Thyroid gland (tissue), 4 donors: ENCODE data around the gene CACNG4. TPM values are rescaled to one million over a fixed set of nuclear protein-coding genes. Genes with fewer than 3 reads are reported as not detected.

Experiments used
- DNase-seq, 2 donors: peaks; one replicate each; pipeline ENCODE4 v3.0.0-alpha.2; 2019
- H3K27ac ChIP-seq, 3 donors: fragments of 200-600 bp; sonication (generic); 1 replicate in 2 of 3; 2 replicates in 1 of 3; pipeline ENCODE4 v1.5.1; 2016 to 2019; ENCODE audit warnings: mild to moderate bottlenecking in 1 of 3, moderate library complexity in 1 of 3
- H3K27me3 ChIP-seq: fragments of 200-600 bp; sonication (generic); one replicate; pipeline ENCODE4 v1.5.1; 2019
- H3K36me3 ChIP-seq, 2 donors: fragments of 200-600 bp; sonication (generic); one replicate each; pipeline ENCODE4 v1.5.1; 2016 to 2019
- H3K4me1 ChIP-seq, 2 donors: fragments of 200-600 bp; sonication (generic); one replicate each; pipeline ENCODE4 v1.5.1; 2017 to 2019
- H3K4me3 ChIP-seq, 3 donors: fragments of 200-600 bp; sonication (generic); replicated peaks in 1 of 3; 1 replicate in 2 of 3; 2 replicates in 1 of 3; pipeline ENCODE4 v1.5.1; 2016; ENCODE audit warnings: mild to moderate bottlenecking in 1 of 3
- H3K9me3 ChIP-seq: fragments of 200-600 bp; sonication (generic); one replicate; pipeline ENCODE4 v1.5.1; 2017
- POLR2A ChIP-seq, 2 donors: fragments of 450-650 bp; IDR thresholded peaks; one replicate each; pipeline ENCODE4 v1.6.1; 2017; ENCODE audit warnings: antibody characterized with exemption in 2 of 2, mild to moderate bottlenecking in 2 of 2, moderate library complexity in 1 of 2
- WGBS, 2 donors: methylation state at CpG; one replicate each; pipeline ENCODE4 v1.1.5; 2017; 5-methylcytosine and 5-hydroxymethylcytosine counted together
- intact Hi-C: fragments of 100-400 bp; cut with DNase I; formaldehyde crosslinking; loops from one replicate; pipeline ENCODE4 v1.15.1; 2023
- total RNA-seq, 4 donors: library from RNA; depleted of rRNA; stranded (reverse); fragments of >200 nt; gene quantifications; one replicate each; pipeline ENCODE4 v1.2.3, GENCODE V29; 2016
- TF ChIP-seq, protein P1 (sequence below), 6 experiments: fragments of 200-600 bp in 3 of 6; fragments of 450-650 bp in 3 of 6; sonication (generic) in 3 of 6; IDR thresholded peaks; one replicate each; pipeline ENCODE4 v1.5.1; 2016 to 2019; ENCODE audit warnings: antibody characterized with exemption in 6 of 6, mild to moderate bottlenecking in 2 of 6, inconsistent platforms in 1 of 6, moderate library complexity in 1 of 6

The CACNG4 gene
- total RNA-seq, 4 donors from 2014 or later, result 0.24 TPM; not detected in 3

DNA sequence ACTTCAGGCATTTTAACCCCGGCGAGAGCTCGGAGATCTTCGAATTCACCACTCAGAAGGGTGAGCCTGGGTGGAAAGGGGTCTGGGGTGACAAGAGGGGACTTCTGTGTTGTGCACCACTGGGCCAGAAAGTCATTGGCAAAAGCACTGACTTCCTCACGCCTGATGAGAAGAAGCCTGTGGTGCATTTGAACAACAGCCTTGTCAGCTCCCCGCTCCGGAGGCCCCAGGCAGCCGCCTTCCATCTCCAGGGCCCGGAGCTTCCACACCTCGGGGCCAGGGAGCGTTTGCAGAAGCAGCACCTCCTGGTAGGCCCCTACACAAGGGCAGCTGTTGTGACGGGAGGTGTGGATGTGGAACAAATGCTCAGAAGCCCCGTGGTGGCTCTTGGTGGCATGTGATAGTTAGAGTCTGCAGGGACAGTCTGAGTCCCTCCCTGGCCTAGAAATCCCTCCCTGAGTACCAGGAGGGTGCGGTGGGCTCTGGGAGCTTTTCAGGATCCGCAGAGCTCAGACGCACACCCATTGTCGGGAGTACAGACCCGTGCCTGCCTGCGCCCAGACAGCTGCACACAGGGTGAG, 89.6 kb downstream of the CACNG4 start:
- TF ChIP-seq, protein P1, sequence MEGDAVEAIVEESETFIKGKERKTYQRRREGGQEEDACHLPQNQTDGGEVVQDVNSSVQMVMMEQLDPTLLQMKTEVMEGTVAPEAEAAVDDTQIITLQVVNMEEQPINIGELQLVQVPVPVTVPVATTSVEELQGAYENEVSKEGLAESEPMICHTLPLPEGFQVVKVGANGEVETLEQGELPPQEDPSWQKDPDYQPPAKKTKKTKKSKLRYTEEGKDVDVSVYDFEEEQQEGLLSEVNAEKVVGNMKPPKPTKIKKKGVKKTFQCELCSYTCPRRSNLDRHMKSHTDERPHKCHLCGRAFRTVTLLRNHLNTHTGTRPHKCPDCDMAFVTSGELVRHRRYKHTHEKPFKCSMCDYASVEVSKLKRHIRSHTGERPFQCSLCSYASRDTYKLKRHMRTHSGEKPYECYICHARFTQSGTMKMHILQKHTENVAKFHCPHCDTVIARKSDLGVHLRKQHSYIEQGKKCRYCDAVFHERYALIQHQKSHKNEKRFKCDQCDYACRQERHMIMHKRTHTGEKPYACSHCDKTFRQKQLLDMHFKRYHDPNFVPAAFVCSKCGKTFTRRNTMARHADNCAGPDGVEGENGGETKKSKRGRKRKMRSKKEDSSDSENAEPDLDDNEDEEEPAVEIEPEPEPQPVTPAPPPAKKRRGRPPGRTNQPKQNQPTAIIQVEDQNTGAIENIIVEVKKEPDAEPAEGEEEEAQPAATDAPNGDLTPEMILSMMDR (IDR thresholded peaks at IDR 0.05), result no peak
- no peak for TF ChIP-seq POLR2A (IDR thresholded peaks at IDR 0.05)

DNA sequence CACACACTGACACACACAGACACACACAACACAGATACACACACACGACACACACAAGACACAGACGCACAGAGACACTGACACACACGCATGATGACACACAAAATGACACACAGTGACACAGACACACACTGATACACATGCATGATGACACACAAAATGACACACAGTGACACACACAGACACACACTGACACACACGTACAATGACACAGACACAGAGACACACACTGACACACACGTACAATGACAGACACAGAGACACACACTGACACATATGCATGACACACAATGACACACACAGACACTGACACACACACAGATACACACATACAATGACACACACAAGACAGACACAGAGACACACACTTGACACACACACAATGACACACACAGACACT, 90.1 kb downstream of the CACNG4 start:
- Histone ChIP-seq H3K4me3 (no peak overlapping the region), H3K27me3 (no peaks in the 10 kb centered on the region), H3K27ac (no peak overlapping the region), H3K9me3 (no peaks in the 10 kb centered on the region), H3K4me1 (no peaks in the 10 kb centered on the region), H3K36me3 (no peaks in the 10 kb centered on the region)
- no peak for TF ChIP-seq POLR2A (IDR thresholded peaks at IDR 0.05)
- TF ChIP-seq, protein P1 (IDR thresholded peaks at IDR 0.05), result no peak
- no peak for DNase-seq
- intact Hi-C loops, result no loop called here
- WGBS, 2 donors, result 78 to 87% methylated on average over 5 of the region's 5 CpGs

More for the DNA sequence above, 89.6 kb downstream of the CACNG4 start:
- Histone ChIP-seq H3K36me3 (no peaks in the 10 kb centered on the region), H3K4me1 (no peaks in the 10 kb centered on the region), H3K9me3 (no peaks in the 10 kb centered on the region), H3K27me3 (no peaks in the 10 kb centered on the region), H3K4me3 (no peak overlapping the region), H3K27ac (no peak overlapping the region)
- 70 to 71% methylated on average over 13 to 18 of the region's 19 CpGs for WGBS, 2 donors
- DNase-seq, result no peak
- intact Hi-C loops, result no loop called here

DNA sequence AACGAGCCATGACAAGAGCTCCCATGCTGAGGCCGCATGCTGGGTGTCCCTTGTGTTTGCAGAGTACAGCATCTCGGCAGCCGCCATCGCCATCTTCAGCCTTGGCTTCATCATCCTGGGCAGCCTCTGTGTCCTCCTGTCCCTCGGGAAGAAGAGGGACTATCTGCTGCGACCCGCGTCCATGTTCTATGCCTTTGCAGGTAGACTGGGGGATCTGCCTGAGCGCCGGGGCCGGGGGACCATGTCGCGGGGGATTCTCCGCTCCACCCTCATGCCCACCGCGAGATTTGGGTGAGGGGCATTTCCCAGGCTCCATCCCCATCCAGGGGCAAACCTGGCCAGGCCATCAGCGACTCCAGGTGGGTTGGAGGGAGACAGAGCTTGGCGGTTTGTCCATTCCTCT, 90.5 kb downstream of the CACNG4 start:
- H3K4me3 ChIP-seq, result no peak overlapping the region
- no peaks in the 10 kb centered on the region for H3K4me1 ChIP-seq
- intact Hi-C loops, result no loop called here
- no peaks in the 10 kb centered on the region for H3K27me3 ChIP-seq
- 93 to 95% methylated on average over 19 of the region's 19 CpGs for WGBS, 2 donors
- no peak overlapping the region for H3K27ac ChIP-seq
- TF ChIP-seq POLR2A (IDR thresholded peaks at IDR 0.05), result no peak
- TF ChIP-seq, protein P1 (IDR thresholded peaks at IDR 0.05), result no peak
- no peaks in the 10 kb centered on the region for H3K9me3 ChIP-seq
- no peaks in the 10 kb centered on the region for H3K36me3 ChIP-seq
- DNase-seq, result no peak

DNA sequence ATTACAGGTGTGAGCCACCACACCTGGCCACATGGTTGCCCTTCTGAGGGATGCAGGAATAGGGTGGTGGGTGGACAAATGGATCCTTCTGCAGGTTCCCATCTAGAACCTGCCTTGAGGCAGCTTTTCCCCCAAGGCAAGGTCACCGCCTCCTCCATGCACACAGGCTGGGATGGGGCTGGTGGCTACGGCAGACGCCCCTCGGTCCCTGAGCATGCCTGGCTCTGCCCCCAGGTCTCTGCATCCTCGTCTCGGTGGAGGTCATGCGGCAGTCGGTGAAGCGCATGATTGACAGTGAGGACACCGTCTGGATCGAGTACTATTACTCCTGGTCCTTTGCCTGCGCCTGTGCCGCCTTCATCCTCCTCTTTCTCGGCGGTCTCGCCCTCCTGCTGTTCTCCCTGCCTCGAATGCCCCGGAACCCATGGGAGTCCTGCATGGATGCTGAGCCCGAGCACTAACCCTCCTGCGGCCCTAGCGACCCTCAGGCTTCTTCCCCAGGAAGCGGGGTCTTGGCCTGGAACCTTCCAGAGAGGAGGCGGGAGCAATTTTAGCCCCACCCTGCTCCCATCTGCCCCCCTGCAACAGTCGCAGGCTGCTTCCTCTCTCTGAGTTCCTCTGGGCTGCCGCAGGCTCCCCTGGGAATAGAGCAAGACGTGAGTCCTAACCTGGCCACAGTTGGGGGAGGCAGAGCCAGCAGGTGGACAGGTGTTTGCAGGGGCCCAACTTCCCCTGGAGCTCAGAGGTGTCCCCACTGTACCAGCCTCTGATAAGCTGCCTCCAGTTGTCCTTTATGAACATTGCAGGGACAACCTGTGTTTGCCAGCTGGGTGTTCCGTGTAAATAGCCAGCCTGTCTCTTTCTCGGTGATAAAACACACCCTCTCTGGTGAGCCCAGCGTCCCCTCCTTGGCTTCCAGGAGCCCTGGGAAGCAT, 91.6 kb downstream of the CACNG4 start:
- TF ChIP-seq, protein P1 (IDR thresholded peaks at IDR 0.05), result no peak
- TF ChIP-seq POLR2A (IDR thresholded peaks at IDR 0.05), result no peak
- Histone ChIP-seq H3K27me3 (no peaks in the 10 kb centered on the region), H3K9me3 (no peaks in the 10 kb centered on the region), H3K27ac (no peak overlapping the region), H3K4me3 (no peak overlapping the region), H3K36me3 (no peaks in the 10 kb centered on the region), H3K4me1 (no peaks in the 10 kb centered on the region)
- WGBS, 2 donors, result 89% methylated on average over 29 of the region's 29 CpGs
- DNase-seq, result no peak
- intact Hi-C loops, result no loop called here
